Measurements from ENCODE around the gene ENDOV.

Gene ENDOV

DNA sequence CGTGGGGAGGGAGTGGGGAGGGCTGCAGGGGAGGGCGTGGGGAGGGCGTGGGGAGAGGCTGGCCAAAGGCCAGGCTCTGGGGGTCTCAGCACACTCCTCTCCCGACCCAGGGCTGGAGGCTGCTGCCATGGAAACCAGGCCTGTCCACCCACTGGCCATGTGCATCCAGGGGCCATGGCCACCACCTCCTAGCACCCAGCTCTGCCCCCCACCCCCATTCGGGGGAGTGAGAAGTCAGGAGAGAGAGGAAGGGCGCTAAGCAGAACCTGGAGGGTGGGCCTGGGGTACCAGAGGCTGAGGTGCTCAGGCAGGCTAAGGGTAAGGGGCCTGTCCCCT lies 29.6 kb downstream of the ENDOV start:
- Histone ChIP-seq H2BK15ac (ENCODE audit: low read depth, poor library complexity, severe bottlenecking) (peak overlapping the region; percentile 2), H3K4me1 (ENCODE audit: control insufficient read depth, insufficient read depth, low read depth, low read length) (peaks cover 9% of the 10 kb centered on the region), H2AFZ (ENCODE audit: low read depth, low read length) (no peak overlapping the region), H3K27me3 (ENCODE audit: control insufficient read depth in 1 of 2, insufficient read depth in 1 of 2, low read length in 2 of 2) (peaks cover 19 to 48% of the 10 kb centered on the region in 2 experiments), H3K14ac (ENCODE audit: low read length in 2 of 2) (no peak overlapping the region), H2AK5ac (ENCODE audit: low read length, severe bottlenecking) (no peak overlapping the region), H3K23ac (ENCODE audit: low read length in 2 of 2) (no peak overlapping the region), H2BK5ac (ENCODE audit: low read depth, low read length, poor library complexity, severe bottlenecking) (no peak overlapping the region), H3K18ac (ENCODE audit: low read depth in 1 of 2, low read length in 2 of 2) (no peak overlapping the region), H2BK120ac (ENCODE audit: low read depth, low read length) (no peak overlapping the region), H3K9me3 (ENCODE audit: control insufficient read depth, low read length) (no peaks in the 10 kb centered on the region), H2BK12ac (ENCODE audit: low read length in 2 of 2) (no peak overlapping the region), H4K91ac (ENCODE audit: low read length) (no peak overlapping the region), H3K36me3 (ENCODE audit: control insufficient read depth in 1 of 2, insufficient read depth in 2 of 2, low read depth in 1 of 2, low read length in 2 of 2) (no peaks in the 10 kb centered on the region), H3K79me1 (replicated peaks; ENCODE audit: low read length, poor library complexity, severe bottlenecking) (no peaks in the 10 kb centered on the region), H3K4me3 (ENCODE audit: insufficient read depth in 1 of 2, low read depth in 1 of 2, low read length in 2 of 2) (no peak overlapping the region), H4K8ac (ENCODE audit: low read length) (no peak overlapping the region), H3K4me2 (ENCODE audit: low read length, poor library complexity, severe bottlenecking) (no peak overlapping the region), H3K27ac (ENCODE audit: low read length, poor library complexity, severe bottlenecking) (no peak overlapping the region), H3K4ac (ENCODE audit: low read depth in 1 of 2, low read length in 2 of 2) (no peak overlapping the region), H3K9ac (ENCODE audit: low read length) (no peak overlapping the region)
- DNase-seq: no peak
- WGBS: 77% methylated on average over 2 of the region's 6 CpGs

DNA sequence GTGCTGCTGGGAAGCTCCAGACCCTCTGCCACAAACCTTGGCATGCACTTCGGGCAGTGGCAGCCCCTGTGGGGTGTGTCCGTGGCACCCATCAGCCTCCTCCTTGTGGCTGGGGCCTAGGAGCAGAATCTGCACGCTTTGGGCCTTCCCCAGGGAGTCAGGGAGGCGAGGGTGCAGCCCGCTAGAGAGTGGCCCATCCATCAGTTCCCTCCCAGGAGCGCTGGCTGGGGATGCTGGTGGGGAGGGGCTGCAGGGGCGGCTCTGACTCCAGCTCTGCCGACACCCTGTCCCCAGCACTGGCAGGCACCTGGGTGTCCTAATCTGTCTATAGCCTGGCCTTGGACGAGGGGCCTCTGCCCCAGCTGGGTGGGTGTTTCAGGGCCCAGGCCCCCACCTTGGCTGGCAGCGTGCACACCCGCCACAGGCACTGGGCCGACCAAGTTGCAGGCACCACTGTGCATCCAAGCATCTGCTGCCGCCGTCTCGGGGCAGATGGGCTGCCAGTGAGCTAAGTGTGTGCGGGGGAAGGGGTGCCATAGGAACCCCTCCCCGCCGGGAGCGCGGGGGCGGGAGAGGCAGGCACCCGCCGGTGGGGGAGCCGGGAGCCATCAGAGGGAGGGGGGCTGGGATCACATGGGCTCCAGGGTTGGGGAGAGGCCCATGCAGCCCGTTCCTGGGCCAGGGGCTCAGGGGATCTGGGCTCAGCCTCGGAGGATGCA lies 30.2 kb downstream of the ENDOV start:
- no peak overlapping the region for H3K14ac ChIP-seq (ENCODE audit: low read length in 2 of 2)
- H3K79me1 ChIP-seq (replicated peaks; ENCODE audit: low read length, poor library complexity, severe bottlenecking): no peaks in the 10 kb centered on the region
- 67% methylated on average over 26 of the region's 26 CpGs for WGBS
- H2AFZ ChIP-seq (ENCODE audit: low read depth, low read length): no peak overlapping the region
- H3K9ac ChIP-seq (ENCODE audit: low read length): no peak overlapping the region
- peaks cover 12% of the 10 kb centered on the region for H3K4me1 ChIP-seq (ENCODE audit: control insufficient read depth, insufficient read depth, low read depth, low read length)
- H2BK5ac ChIP-seq (ENCODE audit: low read depth, low read length, poor library complexity, severe bottlenecking): no peak overlapping the region
- no peak overlapping the region for H4K8ac ChIP-seq (ENCODE audit: low read length)
- H3K36me3 ChIP-seq (ENCODE audit: control insufficient read depth in 1 of 2, insufficient read depth in 2 of 2, low read depth in 1 of 2, low read length in 2 of 2): no peaks in the 10 kb centered on the region
- no peak overlapping the region for H3K4me3 ChIP-seq (ENCODE audit: insufficient read depth in 1 of 2, low read depth in 1 of 2, low read length in 2 of 2)
- no peak for DNase-seq
- no peak overlapping the region for H3K4me2 ChIP-seq (ENCODE audit: low read length, poor library complexity, severe bottlenecking)
- H3K18ac ChIP-seq (ENCODE audit: low read depth in 1 of 2, low read length in 2 of 2): no peak overlapping the region
- no peak overlapping the region for H2AK5ac ChIP-seq (ENCODE audit: low read length, severe bottlenecking)
- peaks cover 17 to 48% of the 10 kb centered on the region in 2 experiments for H3K27me3 ChIP-seq (ENCODE audit: control insufficient read depth in 1 of 2, insufficient read depth in 1 of 2, low read length in 2 of 2)
- no peak overlapping the region for H3K23ac ChIP-seq (ENCODE audit: low read length in 2 of 2)
- no peaks in the 10 kb centered on the region for H3K9me3 ChIP-seq (ENCODE audit: control insufficient read depth, low read length)
- H2BK12ac ChIP-seq (ENCODE audit: low read length in 2 of 2): peak overlapping the region in 1 of 2 experiments; percentile 33
- H2BK15ac ChIP-seq (ENCODE audit: low read depth, poor library complexity, severe bottlenecking): peak overlapping the region; percentile 2
- H2BK120ac ChIP-seq (ENCODE audit: low read depth, low read length): no peak overlapping the region
- no peak overlapping the region for H3K4ac ChIP-seq (ENCODE audit: low read depth in 1 of 2, low read length in 2 of 2)
- no peak overlapping the region for H3K27ac ChIP-seq (ENCODE audit: low read length, poor library complexity, severe bottlenecking)
- H4K91ac ChIP-seq (ENCODE audit: low read length): no peak overlapping the region

DNA sequence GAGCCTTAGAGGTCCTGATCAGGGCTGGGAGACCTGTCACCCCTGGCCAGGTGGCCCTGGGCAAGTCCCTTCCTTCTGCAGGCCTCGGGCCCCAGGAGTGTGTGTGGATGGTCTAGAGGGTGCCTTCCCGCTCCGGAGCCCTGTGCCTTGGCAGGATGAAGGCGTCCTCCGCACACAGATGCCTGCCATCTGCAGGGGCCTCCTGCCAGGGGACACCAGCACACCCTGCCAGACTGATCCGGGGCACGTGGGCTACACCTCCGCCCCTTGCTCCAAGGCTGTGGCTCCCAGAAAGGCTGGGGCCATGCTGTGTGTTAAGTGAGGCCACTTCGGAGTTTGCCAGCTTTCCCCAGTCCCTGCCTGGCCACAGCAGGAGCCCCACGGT lies 30.8 kb downstream of the ENDOV start:
- H3K27ac ChIP-seq (ENCODE audit: low read length, poor library complexity, severe bottlenecking): no peak overlapping the region
- no peak overlapping the region for H3K4ac ChIP-seq (ENCODE audit: low read depth in 1 of 2, low read length in 2 of 2)
- H3K79me1 ChIP-seq (replicated peaks; ENCODE audit: low read length, poor library complexity, severe bottlenecking): no peaks in the 10 kb centered on the region
- H2BK120ac ChIP-seq (ENCODE audit: low read depth, low read length): no peak overlapping the region
- H3K9ac ChIP-seq (ENCODE audit: low read length): no peak overlapping the region
- no peak for DNase-seq
- H4K91ac ChIP-seq (ENCODE audit: low read length): no peak overlapping the region
- no peak overlapping the region for H2BK5ac ChIP-seq (ENCODE audit: low read depth, low read length, poor library complexity, severe bottlenecking)
- no peak overlapping the region for H3K4me2 ChIP-seq (ENCODE audit: low read length, poor library complexity, severe bottlenecking)
- H2BK15ac ChIP-seq (ENCODE audit: low read depth, poor library complexity, severe bottlenecking): no peak overlapping the region
- H3K14ac ChIP-seq (ENCODE audit: low read length in 2 of 2): no peak overlapping the region
- H2BK12ac ChIP-seq (ENCODE audit: low read length in 2 of 2): peak overlapping the region in 1 of 2 experiments; percentile 33
- 75% methylated on average over 9 of the region's 10 CpGs for WGBS
- no peak overlapping the region for H4K8ac ChIP-seq (ENCODE audit: low read length)
- H2AK5ac ChIP-seq (ENCODE audit: low read length, severe bottlenecking): no peak overlapping the region
- H3K9me3 ChIP-seq (ENCODE audit: control insufficient read depth, low read length): no peaks in the 10 kb centered on the region
- H3K4me1 ChIP-seq (ENCODE audit: control insufficient read depth, insufficient read depth, low read depth, low read length): peaks cover 13% of the 10 kb centered on the region
- no peak overlapping the region for H2AFZ ChIP-seq (ENCODE audit: low read depth, low read length)
- H3K4me3 ChIP-seq (ENCODE audit: insufficient read depth in 1 of 2, low read depth in 1 of 2, low read length in 2 of 2): no peak overlapping the region
- H3K18ac ChIP-seq (ENCODE audit: low read depth in 1 of 2, low read length in 2 of 2): no peak overlapping the region
- H3K23ac ChIP-seq (ENCODE audit: low read length in 2 of 2): no peak overlapping the region
- H3K27me3 ChIP-seq (ENCODE audit: control insufficient read depth in 1 of 2, insufficient read depth in 1 of 2, low read length in 2 of 2): peaks cover 17 to 48% of the 10 kb centered on the region in 2 experiments
- no peaks in the 10 kb centered on the region for H3K36me3 ChIP-seq (ENCODE audit: control insufficient read depth in 1 of 2, insufficient read depth in 2 of 2, low read depth in 1 of 2, low read length in 2 of 2)

DNA sequence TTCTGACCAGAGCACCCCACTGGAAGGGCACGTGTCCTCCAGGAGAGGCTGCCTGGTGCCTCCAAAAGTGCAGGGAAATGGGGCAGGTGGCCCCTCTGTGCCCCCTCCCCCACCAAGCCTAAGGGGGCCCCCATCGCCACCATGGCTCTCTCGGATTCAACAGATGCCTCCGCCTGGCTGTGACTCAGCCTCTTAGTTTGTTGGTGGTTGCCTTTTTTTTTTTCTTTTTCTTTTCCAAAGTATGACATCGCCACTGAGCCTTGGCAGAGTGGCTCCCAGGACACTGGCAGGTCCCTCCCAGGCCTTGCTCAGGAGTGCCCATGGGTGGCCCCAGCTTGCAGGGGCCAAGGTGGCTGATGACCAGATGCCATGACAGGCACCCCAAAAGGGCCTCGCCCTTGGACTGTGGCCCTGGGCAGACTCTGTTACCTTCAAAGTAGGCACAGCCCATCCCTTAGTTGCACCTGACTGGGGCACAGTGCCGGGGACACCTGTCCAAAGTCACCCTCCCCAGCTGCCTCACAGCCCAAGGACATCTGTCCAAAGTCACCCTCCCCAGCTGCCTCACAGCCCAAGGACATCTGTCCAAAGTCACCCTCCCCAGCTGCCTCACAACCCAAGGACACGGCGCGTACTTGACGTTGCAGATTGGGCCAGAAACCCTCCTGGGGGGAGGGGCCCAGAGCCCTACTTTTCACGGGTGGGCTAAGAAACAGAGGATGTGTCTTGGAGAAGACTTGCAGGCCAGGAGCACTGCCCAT lies 31.9 kb downstream of the ENDOV start:
- H3K27me3 ChIP-seq (ENCODE audit: control insufficient read depth in 1 of 2, insufficient read depth in 1 of 2, low read length in 2 of 2): peaks cover 17 to 48% of the 10 kb centered on the region in 2 experiments
- H2BK5ac ChIP-seq (ENCODE audit: low read depth, low read length, poor library complexity, severe bottlenecking): no peak overlapping the region
- H3K27ac ChIP-seq (ENCODE audit: low read length, poor library complexity, severe bottlenecking): no peak overlapping the region
- no peak overlapping the region for H2BK120ac ChIP-seq (ENCODE audit: low read depth, low read length)
- no peaks in the 10 kb centered on the region for H3K9me3 ChIP-seq (ENCODE audit: control insufficient read depth, low read length)
- H3K4ac ChIP-seq (ENCODE audit: low read depth in 1 of 2, low read length in 2 of 2): no peak overlapping the region
- no peak overlapping the region for H2AK5ac ChIP-seq (ENCODE audit: low read length, severe bottlenecking)
- no peak overlapping the region for H2BK15ac ChIP-seq (ENCODE audit: low read depth, poor library complexity, severe bottlenecking)
- no peak overlapping the region for H2BK12ac ChIP-seq (ENCODE audit: low read length in 2 of 2)
- H3K18ac ChIP-seq (ENCODE audit: low read depth in 1 of 2, low read length in 2 of 2): no peak overlapping the region
- H4K91ac ChIP-seq (ENCODE audit: low read length): no peak overlapping the region
- DNase-seq: peak; percentile 60
- no peaks in the 10 kb centered on the region for H3K79me1 ChIP-seq (replicated peaks; ENCODE audit: low read length, poor library complexity, severe bottlenecking)
- H3K4me1 ChIP-seq (ENCODE audit: control insufficient read depth, insufficient read depth, low read depth, low read length): peaks cover 13% of the 10 kb centered on the region
- no peak overlapping the region for H3K23ac ChIP-seq (ENCODE audit: low read length in 2 of 2)
- 64% methylated on average over 12 of the region's 12 CpGs for WGBS
- no peak overlapping the region for H3K9ac ChIP-seq (ENCODE audit: low read length)
- H3K4me2 ChIP-seq (ENCODE audit: low read length, poor library complexity, severe bottlenecking): no peak overlapping the region
- no peaks in the 10 kb centered on the region for H3K36me3 ChIP-seq (ENCODE audit: control insufficient read depth in 1 of 2, insufficient read depth in 2 of 2, low read depth in 1 of 2, low read length in 2 of 2)
- no peak overlapping the region for H2AFZ ChIP-seq (ENCODE audit: low read depth, low read length)
- H3K4me3 ChIP-seq (ENCODE audit: insufficient read depth in 1 of 2, low read depth in 1 of 2, low read length in 2 of 2): no peak overlapping the region
- H3K14ac ChIP-seq (ENCODE audit: low read length in 2 of 2): no peak overlapping the region
- no peak overlapping the region for H4K8ac ChIP-seq (ENCODE audit: low read length)
